SJCRH30 (cell line): ENCODE measurements around the gene ASB4. TPM values are rescaled to one million over a fixed set of nuclear protein-coding genes. Genes with fewer than 3 reads are reported as not detected.
"Not testable (repeated sequence)": the region's sequence is repeated elsewhere in the genome, so short reads cannot be mapped to it uniquely, and the experiment has no call there.

Experiments used
- DNase-seq, 2 experiments: peaks; one replicate each; pipeline ENCODE4 v3.0.0-alpha.2; 2015 to 2020
- H3K27ac ChIP-seq: fragments of 250-450 bp; sonication (Bioruptor Pico); 2 replicates; pipeline ENCODE4 v1.5.1; 2020; ENCODE audit warnings: mild to moderate bottlenecking, moderate library complexity
- H3K27me3 ChIP-seq: fragments of 250-450 bp; sonication (Bioruptor Pico); 2 replicates; pipeline ENCODE4 v1.5.1; 2020; ENCODE audit warnings: mild to moderate bottlenecking, moderate library complexity
- H3K36me3 ChIP-seq: fragments of 250-450 bp; sonication (Bioruptor Pico); 2 replicates; pipeline ENCODE4 v1.5.1; 2020; ENCODE audit warnings: mild to moderate bottlenecking, moderate library complexity
- H3K4me1 ChIP-seq: fragments of 250-450 bp; sonication (Bioruptor Pico); 2 replicates; pipeline ENCODE4 v1.5.1; 2020; ENCODE audit warnings: mild to moderate bottlenecking, moderate library complexity
- H3K4me3 ChIP-seq: fragments of 250-450 bp; sonication (Bioruptor Pico); 2 replicates; pipeline ENCODE4 v1.5.1; 2020; ENCODE audit warnings: mild to moderate bottlenecking, moderate library complexity
- H3K9me3 ChIP-seq: fragments of 250-450 bp; sonication (Bioruptor Pico); replicated peaks from 2 replicates; pipeline ENCODE4 v1.5.1; 2020; ENCODE audit warnings: mild to moderate bottlenecking, moderate library complexity
- total RNA-seq: library from RNA; depleted of rRNA; stranded (reverse); fragments of >200 nt; shearing (Covaris generic); gene quantifications from 2 replicates; pipeline ENCODE4 v1.2.3, GENCODE V29; 2014

Gene ASB4
- total RNA-seq, 1 experiment from 2014 or later, result 0.08 TPM

- no peaks in the 10 kb centered on the region for H3K27me3 ChIP-seq
- H3K36me3 ChIP-seq, result no peaks in the 10 kb centered on the region
- H3K4me3 ChIP-seq, result no peak overlapping the region
- H3K4me1 ChIP-seq, result peaks cover 16% of the 10 kb centered on the region
- DNase-seq, result no peak
- no peaks in the 10 kb centered on the region for H3K9me3 ChIP-seq
- no peak overlapping the region for H3K27ac ChIP-seq
These were observed 60.9 kb downstream of the ASB4 start for GRCh38 chr7:95546647-95547046.

- H3K4me1 ChIP-seq, result peaks cover 16% of the 10 kb centered on the region
- DNase-seq, result no peak
- H3K4me3 ChIP-seq, result no peak overlapping the region
- H3K27me3 ChIP-seq, result no peaks in the 10 kb centered on the region
- H3K27ac ChIP-seq, result no peak overlapping the region
- no peaks in the 10 kb centered on the region for H3K36me3 ChIP-seq
- H3K9me3 ChIP-seq, result no peaks in the 10 kb centered on the region
These were observed 61.9 kb downstream of the ASB4 start for GRCh38 chr7:95547361-95548348.

GRCh38 chr7:95549818-95550529 is 64.2 kb downstream of the ASB4 start:
- Histone ChIP-seq H3K27ac (peak overlapping the region; percentile 26), H3K9me3 (no peaks in the 10 kb centered on the region), H3K36me3 (no peaks in the 10 kb centered on the region), H3K4me1 (peaks cover 16% of the 10 kb centered on the region), H3K4me3 (no peak overlapping the region), H3K27me3 (no peaks in the 10 kb centered on the region)
- DNase-seq, result peak; percentile 78 to 92

- no peak for DNase-seq
- H3K4me1 ChIP-seq, result peaks cover 16% of the 10 kb centered on the region
- no peaks in the 10 kb centered on the region for H3K36me3 ChIP-seq
- no peak overlapping the region for H3K4me3 ChIP-seq
- H3K9me3 ChIP-seq, result no peaks in the 10 kb centered on the region
- H3K27me3 ChIP-seq, result no peaks in the 10 kb centered on the region
- H3K27ac ChIP-seq, result peak overlapping the region; percentile 26
These were observed 64.8 kb downstream of the ASB4 start for GRCh38 chr7:95550546-95550945.

GRCh38 chr7:95552010-95552926 is 66.5 kb downstream of the ASB4 start:
- not testable (repeated sequence) for DNase-seq, H3K4me3 ChIP-seq, H3K27me3 ChIP-seq, H3K9me3 ChIP-seq, H3K36me3 ChIP-seq, H3K27ac ChIP-seq
- peaks cover 16% of the 10 kb centered on the region for H3K4me1 ChIP-seq

- Histone ChIP-seq H3K4me1 (peaks cover 16% of the 10 kb centered on the region), H3K27me3 (no peaks in the 10 kb centered on the region), H3K4me3 (no peak overlapping the region), H3K27ac (no peak overlapping the region), H3K9me3 (no peaks in the 10 kb centered on the region), H3K36me3 (no peaks in the 10 kb centered on the region)
- no peak for DNase-seq
These were observed 68.2 kb downstream of the ASB4 start for GRCh38 chr7:95553939-95554338.

- no peak for DNase-seq
- H3K36me3 ChIP-seq, result no peaks in the 10 kb centered on the region
- no peaks in the 10 kb centered on the region for H3K9me3 ChIP-seq
- no peak overlapping the region for H3K27ac ChIP-seq
- no peaks in the 10 kb centered on the region for H3K27me3 ChIP-seq
- H3K4me3 ChIP-seq, result no peak overlapping the region
- H3K4me1 ChIP-seq, result no peaks in the 10 kb centered on the region
These were observed 71.0 kb downstream of the ASB4 start for GRCh38 chr7:95556777-95557176.

GRCh38 chr7:95558864-95559263 is 73.1 kb downstream of the ASB4 start:
- no peak for DNase-seq
- H3K4me1 ChIP-seq, result no peaks in the 10 kb centered on the region
- no peaks in the 10 kb centered on the region for H3K9me3 ChIP-seq
- no peak overlapping the region for H3K27ac ChIP-seq
- no peaks in the 10 kb centered on the region for H3K27me3 ChIP-seq
- no peak overlapping the region for H3K4me3 ChIP-seq
- no peaks in the 10 kb centered on the region for H3K36me3 ChIP-seq

GRCh38 chr7:95560674-95561073 is 74.9 kb downstream of the ASB4 start:
- Histone ChIP-seq H3K4me1 (no peaks in the 10 kb centered on the region), H3K36me3 (no peaks in the 10 kb centered on the region), H3K27me3 (no peaks in the 10 kb centered on the region), H3K4me3 (no peak overlapping the region), H3K9me3 (no peaks in the 10 kb centered on the region), H3K27ac (no peak overlapping the region)
- no peak for DNase-seq

GRCh38 chr7:95569720-95570119 is 84.0 kb downstream of the ASB4 start:
- no peak overlapping the region for H3K4me3 ChIP-seq
- H3K27me3 ChIP-seq, result no peaks in the 10 kb centered on the region
- H3K36me3 ChIP-seq, result no peaks in the 10 kb centered on the region
- no peak for DNase-seq
- no peak overlapping the region for H3K27ac ChIP-seq
- peaks cover 11% of the 10 kb centered on the region; the same call in 1 of the 2 replicates for H3K9me3 ChIP-seq
- no peaks in the 10 kb centered on the region; the same call in 1 of the 2 replicates for H3K4me1 ChIP-seq

- no peak for DNase-seq
- H3K4me3 ChIP-seq, result no peak overlapping the region
- no peak overlapping the region for H3K27ac ChIP-seq
- H3K9me3 ChIP-seq, result peaks cover 5% of the 10 kb centered on the region; the same call in 1 of the 2 replicates
- no peaks in the 10 kb centered on the region for H3K27me3 ChIP-seq
- no peaks in the 10 kb centered on the region for H3K36me3 ChIP-seq
- H3K4me1 ChIP-seq, result peaks cover 8% of the 10 kb centered on the region; the same call in 1 of the 2 replicates
These were observed 91.4 kb downstream of the ASB4 start for GRCh38 chr7:95577137-95577536.

- peaks cover 8% of the 10 kb centered on the region; the same call in 1 of the 2 replicates for H3K4me1 ChIP-seq
- peak; percentile 16 to 67 for DNase-seq
- H3K27ac ChIP-seq, result no peak overlapping the region
- no peak overlapping the region for H3K4me3 ChIP-seq
- H3K9me3 ChIP-seq, result no peaks in the 10 kb centered on the region; the same call in 1 of the 2 replicates
- H3K27me3 ChIP-seq, result no peaks in the 10 kb centered on the region
- no peaks in the 10 kb centered on the region for H3K36me3 ChIP-seq
These were observed 92.6 kb downstream of the ASB4 start for GRCh38 chr7:95578299-95578855.

GRCh38 chr7:95579318-95579717 is 93.6 kb downstream of the ASB4 start:
- H3K27ac ChIP-seq, result no peak overlapping the region
- H3K27me3 ChIP-seq, result no peaks in the 10 kb centered on the region
- H3K9me3 ChIP-seq, result no peaks in the 10 kb centered on the region
- no peaks in the 10 kb centered on the region for H3K36me3 ChIP-seq
- no peak for DNase-seq
- H3K4me3 ChIP-seq, result no peak overlapping the region
- peaks cover 8% of the 10 kb centered on the region; the same call in 1 of the 2 replicates for H3K4me1 ChIP-seq

GRCh38 chr7:95581467-95581866 is 95.7 kb downstream of the ASB4 start:
- Histone ChIP-seq H3K9me3 (no peaks in the 10 kb centered on the region), H3K27ac (no peak overlapping the region), H3K27me3 (no peaks in the 10 kb centered on the region), H3K4me1 (peaks cover 8% of the 10 kb centered on the region; the same call in 1 of the 2 replicates), H3K36me3 (no peaks in the 10 kb centered on the region), H3K4me3 (no peak overlapping the region)
- DNase-seq, result no peak
